Effector memory CD8-positive, alpha-beta T cell (primary cell): ENCODE results near the gene ZNF221.

ENCODE experiments used
- ATAC-seq: fragments of 150-1000 bp; cut with Tn5 transposase; replicated peaks from 2 replicates; pipeline ENCODE4 v1.10.0; 2021; ENCODE audit warnings: mild to moderate bottlenecking, moderate library complexity
- DNase-seq, 3 experiments: peaks; one replicate each; pipeline ENCODE4 v3.0.0; 2021
- H3K27ac Mint-ChIP-seq, 2 donors: one replicate each; pipeline ENCODE4 v1.8.0; 2022; ENCODE audit warnings: mild to moderate bottlenecking in 2 of 2, mixed read lengths in 2 of 2, moderate library complexity in 2 of 2
- H3K27me3 Mint-ChIP-seq, 2 donors: one replicate each; pipeline ENCODE4 v1.8.0; 2022; ENCODE audit warnings: mixed read lengths in 2 of 2
- H3K36me3 Mint-ChIP-seq: one replicate; pipeline ENCODE4 v1.8.0; 2022; ENCODE audit warnings: mild to moderate bottlenecking, moderate library complexity, mixed read lengths; ENCODE audit not compliant: insufficient read depth
- H3K4me1 Mint-ChIP-seq, 2 donors: one replicate each; pipeline ENCODE4 v1.8.0; 2022; ENCODE audit warnings: low read depth in 2 of 2, mixed read lengths in 2 of 2
- H3K4me3 Mint-ChIP-seq, 2 donors: one replicate each; pipeline ENCODE4 v1.8.0; 2022; ENCODE audit warnings: mild to moderate bottlenecking in 2 of 2, mixed read lengths in 2 of 2, moderate library complexity in 2 of 2
- H3K9me3 Mint-ChIP-seq, 2 donors: one replicate each; pipeline ENCODE4 v1.8.0; 2022; ENCODE audit warnings: mixed read lengths in 2 of 2
- total RNA-seq, 9 experiments: gene quantifications; one replicate each; lab custom pipeline; 2026; lab: John Stamatoyannopoulos, UW

The ZNF221 gene
- total RNA-seq = 1.0 to 6.5 (median 2.1) reads per million in 9 experiments

GRCh38 chr19:43950834-43951645 lies at the start of gene ZNF221:
ZNF221 (plus strand) TSS chr19:43951228; CDS start chr19:43962727, 11,499 bp downstream.
- Mint-ChIP-seq H3K27ac (peak within 1 kb of the TSS; percentile 82 to 93), H3K27me3 (peaks cover 23 to 31% of the 10 kb centered on the region in 2 donors), H3K4me1 (peaks cover 5% of the 10 kb centered on the region in 2 donors), H3K36me3 (peaks cover 4% of the 10 kb centered on the region), H3K9me3 (peaks cover 2 to 39% of the 10 kb centered on the region in 2 donors), H3K4me3 (peak within 1 kb of the TSS; percentile 93 to 97)
- ATAC-seq = peak; percentile 80
- DNase-seq = peak; percentile 32 to 36 (median 35)

DNA sequence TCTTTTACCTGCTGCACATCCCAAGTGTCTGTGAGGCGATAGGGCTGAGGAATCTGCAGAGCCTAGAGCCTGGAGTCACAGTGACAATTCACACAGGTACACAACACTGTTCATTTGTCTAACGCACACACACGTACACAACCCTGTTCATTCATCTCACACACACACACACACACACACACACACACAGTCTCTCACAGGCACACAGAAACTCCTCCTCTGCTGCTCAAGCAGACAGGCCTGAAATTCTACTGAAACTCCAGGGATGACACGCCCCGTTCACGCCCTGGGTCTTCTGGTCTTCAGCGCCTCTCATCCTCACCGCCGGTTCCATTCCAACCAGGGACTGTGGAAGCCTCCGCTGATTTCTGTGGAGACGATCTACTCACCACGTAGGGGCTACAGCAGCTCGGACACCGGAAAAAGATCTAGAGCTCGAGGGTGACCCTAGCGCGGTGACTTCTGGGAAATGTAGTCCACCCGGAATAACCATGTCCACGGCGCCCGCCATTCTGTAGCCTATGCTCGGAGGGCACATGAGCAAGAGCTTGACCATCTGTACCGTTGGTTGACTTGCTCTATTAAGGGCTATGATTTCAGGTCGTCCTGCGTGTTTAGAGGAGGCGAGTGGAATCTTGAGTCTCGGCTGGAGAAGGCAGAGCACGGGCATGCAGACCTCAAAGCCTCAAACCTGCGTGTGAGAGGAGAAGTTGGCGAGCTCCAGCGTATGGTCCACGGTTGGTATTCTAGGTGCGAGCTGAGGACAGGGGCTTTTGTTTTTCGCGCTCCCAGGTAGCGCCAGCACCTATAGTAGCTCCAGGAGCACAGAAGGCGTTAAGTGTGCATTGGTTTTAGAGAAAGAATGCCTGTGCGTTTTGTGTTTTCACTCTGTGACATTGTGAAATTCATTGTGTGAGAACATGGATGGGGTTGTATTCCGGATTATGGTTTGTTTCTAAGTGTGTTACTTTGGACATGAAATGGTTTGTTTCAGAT lies 49.3 kb upstream of the ZNF221 start:
- no peaks in the 10 kb centered on the region for H3K27me3 Mint-ChIP-seq
- H3K4me3 Mint-ChIP-seq = peak overlapping the region; percentile 85 to 90
- H3K4me1 Mint-ChIP-seq = peaks cover 10 to 13% of the 10 kb centered on the region in 2 donors
- peak overlapping the region in 1 of 2 donors; percentile 47 for H3K27ac Mint-ChIP-seq
- DNase-seq (peak; percentile 19 to 43 (median 30)), ATAC-seq (peak; percentile 76)
- peaks cover 15 to 41% of the 10 kb centered on the region in 2 donors for H3K9me3 Mint-ChIP-seq
- peaks cover 3% of the 10 kb centered on the region for H3K36me3 Mint-ChIP-seq

GRCh38 chr19:43902399-43902798 lies 48.6 kb upstream of the ZNF221 start:
- ATAC-seq (no peak), DNase-seq (no peak)
- Mint-ChIP-seq H3K9me3 (peaks cover 19 to 45% of the 10 kb centered on the region in 2 donors), H3K27me3 (no peaks in the 10 kb centered on the region), H3K4me1 (peaks cover 10 to 13% of the 10 kb centered on the region in 2 donors), H3K4me3 (peak overlapping the region; percentile 85 to 90), H3K27ac (no peak overlapping the region), H3K36me3 (peaks cover 3% of the 10 kb centered on the region)

GRCh38 chr19:43905897-43906296 lies 45.1 kb upstream of the ZNF221 start:
- Mint-ChIP-seq H3K9me3 (peaks cover 27 to 41% of the 10 kb centered on the region in 2 donors), H3K4me3 (no peak overlapping the region), H3K27ac (no peak overlapping the region), H3K36me3 (peaks cover 3% of the 10 kb centered on the region), H3K4me1 (peaks cover 10 to 13% of the 10 kb centered on the region in 2 donors), H3K27me3 (no peaks in the 10 kb centered on the region)
- ATAC-seq = no peak
- DNase-seq = no peak

DNA sequence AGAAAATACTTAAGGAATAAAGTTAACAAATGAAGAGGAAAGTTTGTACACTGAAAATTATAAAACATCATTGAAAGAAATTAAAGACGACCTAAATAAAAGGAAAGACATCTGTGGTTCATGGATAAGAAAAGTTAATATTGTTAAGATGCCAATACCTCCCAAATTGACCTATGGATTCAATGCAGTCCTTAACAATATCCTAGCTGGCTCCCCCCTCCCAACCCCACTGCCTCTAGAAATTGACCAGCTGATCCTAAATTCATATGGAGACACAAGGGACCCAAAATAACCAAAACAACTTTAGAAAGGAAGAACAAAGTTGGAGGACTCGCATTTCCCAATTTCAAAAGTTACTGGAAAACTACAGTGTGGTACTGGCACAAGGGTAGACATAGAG lies 44.3 kb upstream of the ZNF221 start:
- H3K9me3 Mint-ChIP-seq = peaks cover 24 to 40% of the 10 kb centered on the region in 2 donors
- peaks cover 3% of the 10 kb centered on the region for H3K36me3 Mint-ChIP-seq
- no peak overlapping the region for H3K4me3 Mint-ChIP-seq
- H3K27me3 Mint-ChIP-seq = no peaks in the 10 kb centered on the region
- no peak for DNase-seq
- ATAC-seq = no peak
- H3K27ac Mint-ChIP-seq = no peak overlapping the region
- peaks cover 5 to 6% of the 10 kb centered on the region in 2 donors for H3K4me1 Mint-ChIP-seq

GRCh38 chr19:43908659-43909058 lies 42.4 kb upstream of the ZNF221 start:
- Mint-ChIP-seq H3K4me3 (no peak overlapping the region), H3K27ac (no peak overlapping the region), H3K4me1 (no peaks in the 10 kb centered on the region), H3K27me3 (no peaks in the 10 kb centered on the region), H3K9me3 (peaks cover 26 to 39% of the 10 kb centered on the region in 2 donors), H3K36me3 (peaks cover 3% of the 10 kb centered on the region)
- ATAC-seq (no peak), DNase-seq (no peak)

- no peak for DNase-seq
- H3K27me3 Mint-ChIP-seq = no peaks in the 10 kb centered on the region
- H3K9me3 Mint-ChIP-seq = peaks cover 25 to 44% of the 10 kb centered on the region in 2 donors
- ATAC-seq = no peak
- no peak overlapping the region for H3K4me3 Mint-ChIP-seq
- no peak overlapping the region for H3K27ac Mint-ChIP-seq
- H3K4me1 Mint-ChIP-seq = no peaks in the 10 kb centered on the region
- peaks cover 22% of the 10 kb centered on the region for H3K36me3 Mint-ChIP-seq
These were observed 40.1 kb upstream of the ZNF221 start for GRCh38 chr19:43910884-43911283.

DNA sequence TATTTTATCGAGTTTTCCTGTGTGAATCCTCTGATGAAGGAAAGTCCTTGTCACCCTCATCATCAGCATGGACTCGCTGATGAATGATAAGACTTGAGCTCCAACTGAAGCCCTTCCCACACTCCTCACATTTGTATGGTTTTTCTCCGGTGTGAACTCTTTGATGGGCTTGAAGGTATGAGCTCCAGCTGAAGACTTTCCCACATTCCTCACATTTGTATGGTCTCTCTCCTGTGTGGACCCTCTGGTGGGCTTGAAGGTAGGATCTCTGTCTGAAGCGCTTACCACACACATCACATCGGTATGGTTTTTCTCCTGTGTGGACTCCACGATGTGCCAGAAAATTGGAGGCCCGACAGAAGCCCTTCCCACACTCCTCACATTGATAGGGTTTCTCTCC lies 37.6 kb upstream of the ZNF221 start:
- Mint-ChIP-seq H3K4me1 (no peaks in the 10 kb centered on the region), H3K36me3 (peaks cover 44% of the 10 kb centered on the region), H3K27me3 (no peaks in the 10 kb centered on the region), H3K27ac (no peak overlapping the region), H3K4me3 (no peak overlapping the region), H3K9me3 (peaks cover 23 to 38% of the 10 kb centered on the region in 2 donors)
- ATAC-seq (no peak), DNase-seq (no peak)

DNA sequence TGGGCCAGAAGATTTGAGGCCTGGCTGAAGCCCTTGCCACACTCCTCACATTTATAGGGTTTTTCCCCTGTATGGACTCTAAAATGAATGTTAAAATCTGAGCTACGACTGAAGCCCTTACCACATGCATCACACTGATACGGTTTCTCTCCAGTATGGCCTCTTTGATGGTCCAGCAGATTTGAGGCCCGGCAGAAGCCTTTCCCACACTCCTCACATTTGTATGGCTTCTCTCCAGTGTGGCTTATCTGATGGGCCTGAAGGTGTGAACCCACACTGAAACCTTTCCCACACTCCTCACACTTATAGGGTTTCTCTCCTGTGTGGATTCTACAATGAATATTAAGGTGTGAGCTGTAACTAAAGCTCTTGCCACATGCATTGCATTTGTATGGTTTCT lies 37.0 kb upstream of the ZNF221 start:
- Mint-ChIP-seq H3K4me1 (no peaks in the 10 kb centered on the region), H3K36me3 (peaks cover 51% of the 10 kb centered on the region), H3K27me3 (no peaks in the 10 kb centered on the region), H3K9me3 (peaks cover 21 to 33% of the 10 kb centered on the region in 2 donors), H3K27ac (no peak overlapping the region), H3K4me3 (no peak overlapping the region)
- DNase-seq = no peak
- no peak for ATAC-seq

DNA sequence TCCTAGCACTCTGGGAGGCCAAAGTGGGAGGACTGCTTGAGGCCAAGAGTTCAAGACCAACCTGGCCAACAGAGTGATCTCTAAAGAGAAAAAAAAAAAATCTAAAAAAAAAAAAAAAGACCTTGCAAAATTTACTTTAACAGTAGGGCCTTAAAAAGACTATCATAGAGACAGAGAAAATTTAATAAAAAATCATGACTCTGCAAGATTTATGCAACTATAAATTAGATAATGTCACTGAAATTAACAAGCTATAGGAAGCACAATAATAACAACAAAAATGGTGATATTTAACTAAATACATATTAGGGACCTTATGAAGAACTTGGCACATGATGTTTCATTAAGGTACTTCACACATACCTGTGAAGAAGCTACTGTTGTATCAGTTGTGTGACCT lies 27.2 kb upstream of the ZNF221 start:
- no peak overlapping the region for H3K27ac Mint-ChIP-seq
- ATAC-seq = no peak
- peaks cover 68% of the 10 kb centered on the region for H3K36me3 Mint-ChIP-seq

GRCh38 chr19:43928820-43929219 lies 22.2 kb upstream of the ZNF221 start:
- Mint-ChIP-seq H3K27ac (no peak overlapping the region), H3K4me1 (peaks cover 4 to 12% of the 10 kb centered on the region in 2 donors), H3K36me3 (peaks cover 46% of the 10 kb centered on the region), H3K4me3 (no peak overlapping the region), H3K9me3 (peaks cover 0 to 5% of the 10 kb centered on the region in 2 donors), H3K27me3 (no peaks in the 10 kb centered on the region)
- ATAC-seq (no peak), DNase-seq (no peak)

More for the DNA sequence above, 27.2 kb upstream of the ZNF221 start:
- Mint-ChIP-seq H3K4me1 (peaks cover 0 to 7% of the 10 kb centered on the region in 2 donors), H3K27me3 (no peaks in the 10 kb centered on the region), H3K9me3 (peaks cover 0 to 5% of the 10 kb centered on the region in 2 donors), H3K4me3 (no peak overlapping the region)
- DNase-seq = no peak

- Mint-ChIP-seq H3K9me3 (no peaks in the 10 kb centered on the region), H3K27me3 (no peaks in the 10 kb centered on the region), H3K36me3 (peaks cover 26% of the 10 kb centered on the region), H3K4me3 (peak overlapping the region; percentile 90 to 91), H3K4me1 (peaks cover 17 to 19% of the 10 kb centered on the region in 2 donors), H3K27ac (peak overlapping the region; percentile 94 to 96)
- no peak for ATAC-seq
- DNase-seq = no peak
These were observed 16.7 kb upstream of the ZNF221 start for GRCh38 chr19:43934055-43934984.
